GF-D8 (cell line): ENCODE results near the gene EDDM3A.

Experiments
- DNase-seq: peaks from one replicate; lab custom pipeline; 2025; lab: John Stamatoyannopoulos, UW

The EDDM3A gene

DNA sequence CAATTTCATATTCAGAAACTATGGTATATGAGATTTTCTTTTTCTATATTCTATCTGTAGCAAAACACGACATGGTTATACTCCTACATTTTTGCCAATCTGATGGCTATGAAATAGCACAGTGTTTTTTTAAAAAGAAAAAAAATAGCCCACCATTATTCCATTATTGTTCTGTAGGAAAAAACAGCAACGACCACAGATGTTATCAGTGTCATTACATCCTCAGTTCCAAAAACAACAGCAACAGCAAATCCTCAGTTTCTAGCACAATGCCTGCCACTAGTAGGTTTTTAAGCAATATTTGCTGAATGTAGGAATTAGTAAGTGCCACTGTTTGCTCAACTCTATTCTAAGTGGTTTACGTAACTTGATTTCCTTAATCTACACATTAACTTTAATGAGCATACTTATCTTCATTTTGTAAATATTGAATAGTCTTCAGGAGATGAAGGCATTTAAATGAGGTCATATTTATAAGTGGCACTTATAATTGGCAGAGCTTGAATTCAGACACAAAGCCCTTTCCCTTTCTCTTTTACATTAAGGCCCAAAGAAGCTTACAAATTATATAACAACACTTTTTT lies 43.6 kb downstream of the EDDM3A start:
- DNase-seq, result no peak

DNA sequence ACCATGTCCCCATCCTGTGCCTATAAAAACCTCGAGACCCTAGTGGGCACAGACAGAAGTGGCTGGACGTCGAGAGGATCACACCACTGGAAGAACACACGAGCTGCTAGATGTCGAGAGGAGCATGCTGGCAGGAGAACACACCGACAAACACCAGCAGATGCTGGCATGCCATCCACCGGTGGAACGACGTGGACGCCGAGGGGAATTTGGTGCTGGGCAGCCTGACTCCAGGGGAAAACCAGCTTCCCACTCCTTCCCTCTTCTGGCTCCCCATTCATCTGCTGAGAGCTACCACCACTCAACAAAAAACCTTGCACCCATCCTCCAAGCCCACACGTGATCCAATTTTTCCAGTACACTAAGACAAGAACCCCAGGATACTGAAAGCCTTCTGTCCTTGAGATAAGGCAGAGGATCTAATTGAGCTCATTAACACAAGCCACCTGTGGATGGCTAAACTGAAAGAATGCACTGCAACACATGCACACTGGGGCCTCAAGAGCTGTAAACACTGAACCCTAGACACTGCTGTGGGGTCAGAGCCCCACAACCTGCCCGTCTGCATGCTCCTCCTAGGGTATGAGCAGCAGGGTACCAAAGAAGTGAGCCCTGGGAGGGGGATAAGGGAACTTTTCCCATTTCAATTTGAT lies 44.9 kb downstream of the EDDM3A start:
- no peak for DNase-seq

DNA sequence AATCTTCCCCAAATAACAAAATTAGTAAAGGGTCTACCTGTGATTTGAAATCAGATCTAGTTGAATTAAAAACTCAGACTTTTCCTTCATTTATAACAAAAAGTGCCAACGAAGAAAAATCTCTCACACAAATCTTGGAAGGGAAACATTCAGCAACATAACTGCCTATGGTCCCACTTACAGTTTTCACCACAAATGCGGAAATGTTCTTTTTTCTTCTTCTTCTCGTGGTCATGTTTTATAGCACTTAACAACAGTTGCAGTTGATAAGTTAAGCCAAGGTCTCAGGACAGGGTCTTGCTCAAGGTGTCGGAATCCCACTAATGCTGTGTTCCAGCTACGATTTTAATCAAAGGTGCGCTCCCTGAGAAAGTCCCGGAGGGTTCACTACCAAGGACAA lies 45.5 kb downstream of the EDDM3A start:
- DNase-seq, result no peak

DNA sequence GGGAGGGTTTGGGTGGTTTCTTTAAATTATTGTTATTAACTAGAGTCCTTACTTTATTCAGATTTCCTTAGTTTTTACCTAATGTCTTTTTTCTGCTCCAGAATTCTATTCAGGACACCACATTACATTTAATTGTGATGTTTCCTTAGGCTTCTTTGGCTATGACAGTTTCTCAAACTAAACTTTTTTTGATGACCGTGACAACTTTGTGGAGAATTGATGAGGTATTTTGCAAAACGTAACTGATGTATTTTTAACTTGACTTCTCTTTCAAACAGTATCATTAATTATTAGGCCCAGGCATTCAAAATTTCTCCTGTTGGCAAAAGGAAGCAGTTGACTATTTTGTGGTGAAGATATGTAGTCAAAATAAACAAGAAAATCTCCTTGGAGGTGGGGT lies 45.9 kb downstream of the EDDM3A start:
- no peak for DNase-seq

DNA sequence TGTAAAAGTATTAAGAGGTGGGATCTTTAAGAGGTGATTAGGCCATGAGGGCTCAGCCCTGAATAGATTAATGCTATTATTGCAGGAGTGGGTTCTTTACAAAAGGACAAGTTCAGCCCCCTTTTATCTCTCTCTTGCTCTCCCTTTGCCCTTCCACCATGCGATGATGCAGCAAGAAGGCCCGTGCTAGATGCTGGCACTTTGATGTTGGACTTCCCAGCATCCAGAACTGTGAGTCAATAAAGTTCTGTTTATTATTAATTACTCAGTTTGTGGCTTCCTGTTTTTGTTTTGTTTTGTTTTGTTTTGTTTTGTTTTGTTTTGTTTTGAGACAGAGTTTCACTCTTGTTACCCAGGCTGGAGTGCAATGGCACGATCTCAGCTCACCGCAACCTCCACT lies 46.9 kb downstream of the EDDM3A start:
- DNase-seq, result no peak

DNA sequence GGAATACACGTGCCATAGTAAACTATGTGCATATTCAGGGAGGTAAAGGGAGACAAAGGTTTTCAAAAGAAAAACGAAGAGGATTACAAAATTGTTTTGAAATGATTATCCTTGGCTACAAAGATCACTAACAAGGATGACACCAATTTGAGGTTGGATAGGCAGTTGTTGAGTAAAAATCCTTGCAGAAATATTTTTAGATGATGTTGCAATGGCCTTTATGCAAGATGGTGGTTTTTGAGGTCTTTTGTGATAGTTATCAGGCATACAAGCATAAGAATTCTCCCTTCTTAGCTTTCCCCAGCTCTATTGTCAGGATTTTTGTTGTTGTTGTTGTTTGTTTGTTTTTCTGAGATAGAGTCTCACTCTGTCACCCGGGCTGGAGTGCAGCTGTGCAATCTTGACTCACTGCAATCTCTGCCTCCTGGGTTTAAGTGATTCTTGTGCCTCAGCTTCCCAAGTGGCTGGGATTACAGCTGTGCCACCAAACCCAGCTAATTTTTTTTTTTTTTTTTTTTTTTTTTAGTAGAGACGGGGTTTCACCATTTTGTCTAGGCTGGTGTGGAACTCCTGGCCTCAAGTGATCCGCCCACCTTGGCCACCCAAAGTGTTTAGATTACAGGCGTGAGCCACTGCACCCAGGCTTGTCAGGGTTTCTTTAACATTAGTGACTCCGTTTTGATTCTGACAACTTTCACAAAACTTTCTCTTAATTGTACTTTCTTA lies 49.1 kb downstream of the EDDM3A start:
- peak; percentile 90 for DNase-seq

DNA sequence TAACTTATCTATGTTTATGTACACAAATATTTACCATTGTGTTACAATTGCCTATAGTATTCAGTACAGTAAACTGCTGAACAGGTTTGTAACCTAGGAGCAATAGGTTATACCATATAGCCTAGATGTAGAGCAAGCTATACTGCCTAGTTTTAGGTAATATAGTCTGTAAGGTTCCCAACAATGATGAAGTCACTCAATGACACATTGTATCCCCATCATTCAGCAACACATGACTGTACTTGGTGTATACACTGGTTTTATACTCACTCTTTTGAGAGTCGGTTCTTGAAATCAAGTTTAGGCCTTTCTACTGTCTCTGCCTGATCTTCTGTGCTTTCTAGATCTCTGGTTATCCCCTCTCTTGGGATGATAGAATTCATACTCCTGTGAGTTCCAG lies 51.5 kb downstream of the EDDM3A start:
- no peak for DNase-seq
